ENCODE measurements around the gene SLC2A8.

Gene SLC2A8

DNA sequence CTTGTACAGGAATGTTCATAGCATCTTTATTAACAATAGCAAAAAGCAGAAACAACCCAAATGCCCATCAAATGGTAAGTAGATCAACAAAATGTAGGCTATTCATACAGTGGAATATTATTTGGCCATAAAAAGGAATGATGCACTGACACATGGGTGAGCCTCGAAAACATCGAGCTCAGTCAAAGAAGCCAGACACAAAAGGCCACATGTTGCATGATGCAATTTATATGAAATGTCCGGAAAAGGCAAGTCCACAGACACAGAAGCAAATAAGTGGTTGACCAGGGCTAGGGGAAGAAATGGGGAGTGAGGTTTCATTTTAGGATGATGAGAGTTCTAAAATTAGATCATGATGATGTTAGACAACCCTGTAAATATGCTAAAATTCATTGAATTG is 16.5 kb upstream of the SLC2A8 start:
- DNase-seq (ENCODE audit: low read depth, low spot score): no peak

DNA sequence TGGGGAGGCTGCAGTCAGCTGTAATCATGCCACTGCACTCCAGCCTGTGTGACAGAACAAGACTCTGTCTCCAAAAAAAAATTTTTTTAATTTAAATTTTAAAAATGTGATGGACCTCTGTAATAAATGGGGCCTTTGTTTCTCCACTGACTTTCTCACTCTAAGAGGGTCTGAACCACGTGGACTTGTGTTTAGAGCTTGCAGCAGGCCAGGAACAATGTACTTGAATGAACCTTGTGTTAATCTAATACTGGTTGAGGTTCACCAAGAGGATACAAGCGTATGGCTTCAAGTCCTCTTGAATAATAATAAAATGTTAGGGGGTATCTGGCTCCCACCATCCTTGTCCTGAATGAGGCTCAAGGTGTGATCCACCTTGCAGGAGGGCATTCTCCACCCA is 14.4 kb upstream of the SLC2A8 start:
- DNase-seq (ENCODE audit: low read depth, low spot score): no peak

DNA sequence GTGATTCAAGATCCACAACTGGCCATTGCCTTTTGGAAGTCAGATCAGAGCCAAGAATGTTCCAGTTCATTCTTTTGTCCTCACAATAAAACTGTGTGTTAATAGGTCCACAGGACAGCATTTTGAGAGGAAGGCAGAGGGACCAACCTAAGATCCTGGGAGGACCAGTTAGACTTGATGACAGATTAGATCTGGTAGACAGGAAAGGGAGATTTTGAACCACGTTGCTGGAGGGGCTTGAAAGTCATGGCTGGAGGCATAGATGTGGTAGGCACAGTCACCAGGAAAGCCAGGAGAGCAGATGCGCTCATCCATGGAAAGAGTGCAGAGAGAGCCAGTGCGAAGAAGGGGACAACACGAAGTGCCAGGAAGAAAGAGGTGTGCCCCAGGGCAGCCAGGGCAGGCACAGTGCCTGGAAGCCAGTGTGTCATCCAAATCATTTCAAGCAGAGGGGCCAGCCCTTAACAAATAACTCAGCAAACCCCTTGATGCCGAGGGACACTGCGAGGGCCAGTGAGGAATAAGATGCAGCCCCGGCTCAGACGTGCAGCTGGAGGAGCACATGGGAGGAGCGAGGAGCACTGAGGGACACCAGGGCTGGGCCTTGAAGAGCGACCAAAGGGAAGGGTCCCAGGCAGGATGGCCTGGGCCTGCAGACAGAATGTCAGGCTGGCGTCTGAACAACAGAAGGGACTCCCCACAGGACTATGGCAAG is 12.8 kb upstream of the SLC2A8 start:
- DNase-seq (ENCODE audit: low read depth, low spot score): no peak

GRCh38 chr9:127384901-127385300 is 12.1 kb upstream of the SLC2A8 start:
- no peak for DNase-seq (ENCODE audit: low read depth, low spot score)

DNA sequence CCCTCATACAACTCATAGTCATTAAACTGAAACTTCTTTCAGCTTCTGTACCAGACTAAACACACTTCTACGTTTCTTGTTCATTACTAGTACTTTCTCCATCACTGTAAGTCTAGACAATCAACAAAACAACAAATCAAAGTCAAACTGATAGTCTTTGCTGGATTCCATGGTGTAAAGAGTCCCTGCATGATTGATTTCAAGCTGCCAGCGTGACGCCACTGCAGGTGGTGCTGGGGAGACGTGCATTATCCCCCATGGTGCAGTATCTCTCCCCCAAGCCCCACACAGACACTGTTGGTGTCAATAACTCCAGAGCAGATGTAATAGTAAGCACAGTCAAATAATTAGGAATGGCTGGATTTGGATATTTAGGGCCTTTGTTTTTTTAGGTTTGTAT is 10.7 kb upstream of the SLC2A8 start:
- DNase-seq (ENCODE audit: low read depth, low spot score): no peak

- DNase-seq (ENCODE audit: low read depth, low spot score): no peak
These were observed 10.0 kb upstream of the SLC2A8 start for GRCh38 chr9:127386981-127387380.

DNA sequence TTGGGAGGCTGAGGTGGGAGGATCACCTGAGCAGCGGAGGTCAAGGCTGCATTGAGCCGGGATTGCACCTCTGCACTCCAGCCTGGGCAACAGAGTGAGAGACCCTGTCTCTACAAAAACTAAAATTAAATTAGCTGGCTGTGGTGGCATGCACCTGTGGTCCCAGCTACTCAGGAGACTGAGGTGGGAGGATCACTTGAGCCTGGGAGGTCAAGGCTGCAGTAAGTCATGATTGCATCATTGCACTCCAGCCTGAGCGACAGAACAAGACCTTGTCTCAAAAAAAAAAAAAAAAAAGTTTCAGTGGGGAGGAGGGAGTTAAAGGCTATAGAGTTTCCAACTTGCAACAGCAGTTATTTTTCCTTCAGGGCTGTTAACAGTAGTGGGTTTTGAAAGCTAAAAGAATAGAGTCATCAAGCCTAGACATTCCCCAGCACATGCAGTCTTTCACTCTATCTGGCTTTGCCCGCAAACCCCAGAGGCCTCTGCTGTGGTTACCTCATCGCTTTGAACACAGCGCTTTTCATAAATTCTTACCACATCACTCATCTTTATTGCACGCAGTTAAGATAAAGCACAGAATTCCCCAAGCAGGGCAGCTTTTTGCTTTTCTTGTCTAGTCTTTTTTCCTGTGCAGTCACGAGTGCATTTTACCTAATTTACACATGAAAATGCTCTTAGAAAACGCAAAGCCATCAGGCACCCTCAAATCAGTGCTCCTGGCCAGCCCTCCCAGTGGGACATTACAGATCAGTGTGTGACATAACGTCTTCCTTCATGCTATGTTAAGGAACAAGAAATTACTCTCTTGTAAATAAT is 8.7 kb upstream of the SLC2A8 start:
- peak; percentile 97 for DNase-seq (ENCODE audit: low read depth, low spot score)

DNA sequence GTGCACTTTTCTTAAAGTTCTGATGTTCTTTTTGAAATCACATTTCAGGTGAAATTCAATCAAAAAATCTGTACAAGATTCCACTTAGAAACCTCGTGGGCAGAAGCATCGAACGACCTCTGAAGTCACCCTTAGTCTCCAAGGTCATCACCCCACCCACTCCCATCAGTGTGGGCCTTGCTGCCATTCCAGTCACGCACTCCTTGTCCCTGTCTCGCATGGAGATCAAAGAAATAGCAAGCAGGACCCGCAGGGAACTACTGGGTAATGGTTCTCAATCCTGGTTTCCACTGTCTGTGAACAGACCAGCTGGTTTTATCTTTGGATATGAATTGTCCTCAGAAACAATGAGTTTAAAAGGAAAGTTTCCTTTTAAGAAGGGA is 8.1 kb upstream of the SLC2A8 start:
- peak; percentile 55 for DNase-seq (ENCODE audit: low read depth, low spot score)

- DNase-seq (ENCODE audit: low read depth, low spot score): no peak
These were observed 7.4 kb upstream of the SLC2A8 start for GRCh38 chr9:127389381-127390247.

DNA sequence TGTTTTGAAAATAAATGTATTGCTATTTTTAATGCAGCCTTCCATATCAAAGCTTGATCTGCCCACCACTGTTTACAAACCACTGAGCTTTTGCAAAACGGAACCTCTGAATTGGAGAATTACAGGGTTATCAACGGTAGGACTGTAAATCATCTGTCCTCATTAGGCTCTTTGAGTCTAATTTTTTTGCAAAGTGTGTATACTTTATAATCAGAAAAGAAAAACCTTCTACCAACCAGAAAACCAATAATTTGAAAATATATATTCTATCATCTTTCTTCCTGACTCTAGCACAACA is 6.8 kb upstream of the SLC2A8 start:
- no peak for DNase-seq (ENCODE audit: low read depth, low spot score)

DNA sequence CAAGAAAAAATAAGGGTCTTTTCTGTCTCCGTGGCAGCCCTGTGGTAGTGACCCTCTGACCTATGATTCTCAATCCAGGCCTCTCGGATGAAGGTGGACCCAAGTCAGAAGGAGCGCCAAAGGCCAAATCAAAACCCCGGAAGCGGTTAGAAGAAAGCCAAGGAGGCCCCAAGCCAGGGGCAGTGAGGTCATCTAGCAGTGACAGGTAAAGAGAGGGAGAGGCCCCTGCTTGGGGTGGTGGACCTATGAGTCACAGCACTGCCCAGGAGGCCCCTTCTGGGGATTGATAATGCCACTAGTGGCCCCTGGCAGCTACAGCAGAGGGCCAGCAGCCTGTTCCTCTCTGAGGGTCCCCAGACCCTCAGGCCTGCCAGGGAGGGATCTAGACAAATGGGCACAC is 6.4 kb upstream of the SLC2A8 start:
- peak; percentile 25 for DNase-seq (ENCODE audit: low read depth, low spot score)

- no peak for DNase-seq (ENCODE audit: low read depth, low spot score)
These were observed 4.8 kb upstream of the SLC2A8 start for GRCh38 chr9:127392166-127392565.

- no peak for DNase-seq (ENCODE audit: low read depth, low spot score)
These were observed 4.0 kb upstream of the SLC2A8 start for GRCh38 chr9:127392976-127393375.

DNA sequence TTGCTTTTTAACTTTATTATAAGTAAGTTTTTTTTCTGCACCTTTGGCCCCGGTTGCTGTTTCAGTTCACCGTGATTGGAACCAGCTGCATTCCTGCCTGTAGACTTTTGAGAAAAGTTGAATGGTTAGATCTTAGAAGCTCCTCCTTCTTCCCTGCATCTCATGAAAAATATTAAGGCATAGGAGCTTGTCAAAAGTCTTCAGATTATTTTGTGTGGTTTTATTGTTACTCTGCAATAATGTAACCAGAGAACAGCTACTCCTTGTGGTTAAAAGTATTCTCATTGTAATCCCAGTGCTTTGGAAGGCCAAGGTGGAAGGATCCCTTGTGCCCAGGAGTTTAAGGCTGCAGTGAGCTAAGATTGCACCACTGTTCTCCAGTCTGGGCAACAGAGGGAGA is 3.3 kb upstream of the SLC2A8 start:
- DNase-seq (ENCODE audit: low read depth, low spot score): peak; percentile 19

DNA sequence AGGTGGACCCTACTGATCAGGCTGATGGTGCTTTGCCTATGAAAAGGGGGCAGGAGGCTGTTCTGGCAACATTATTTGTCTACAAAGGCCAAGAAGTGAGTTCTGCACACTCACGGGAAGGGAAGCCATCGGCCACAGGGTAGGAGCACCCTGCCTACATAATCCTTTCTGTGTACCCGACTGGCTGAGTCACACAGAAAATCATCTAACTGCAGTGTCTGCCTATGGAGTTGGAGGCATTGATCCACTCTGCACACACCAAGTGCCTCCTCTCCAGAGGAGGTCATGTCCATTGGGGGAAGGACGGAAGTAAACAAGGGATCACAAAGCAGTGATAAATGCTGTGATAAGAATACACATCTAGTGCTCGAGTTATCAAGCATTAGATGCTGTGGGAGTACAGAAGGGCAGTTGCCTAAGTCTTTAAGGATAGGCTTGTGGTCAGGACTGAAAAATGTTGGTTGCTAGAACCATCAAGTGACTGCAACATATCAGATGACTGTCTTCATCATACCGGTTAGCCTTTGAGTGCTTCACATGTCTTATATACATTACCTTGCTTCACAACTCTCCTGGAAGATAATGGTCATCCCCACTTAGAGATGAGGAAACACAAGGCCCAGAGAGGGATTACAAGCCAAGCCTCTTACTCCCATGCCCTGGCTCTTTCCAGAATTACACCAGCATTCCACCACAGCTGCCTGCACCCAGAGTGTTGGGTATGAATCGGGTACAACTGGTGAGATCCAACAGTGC is 1.3 kb upstream of the SLC2A8 start:
- DNase-seq (ENCODE audit: low read depth, low spot score): no peak

GRCh38 chr9:127396253-127396807 is 639 bp upstream of the SLC2A8 start:
- no peak for DNase-seq (ENCODE audit: low read depth, low spot score)

DNA sequence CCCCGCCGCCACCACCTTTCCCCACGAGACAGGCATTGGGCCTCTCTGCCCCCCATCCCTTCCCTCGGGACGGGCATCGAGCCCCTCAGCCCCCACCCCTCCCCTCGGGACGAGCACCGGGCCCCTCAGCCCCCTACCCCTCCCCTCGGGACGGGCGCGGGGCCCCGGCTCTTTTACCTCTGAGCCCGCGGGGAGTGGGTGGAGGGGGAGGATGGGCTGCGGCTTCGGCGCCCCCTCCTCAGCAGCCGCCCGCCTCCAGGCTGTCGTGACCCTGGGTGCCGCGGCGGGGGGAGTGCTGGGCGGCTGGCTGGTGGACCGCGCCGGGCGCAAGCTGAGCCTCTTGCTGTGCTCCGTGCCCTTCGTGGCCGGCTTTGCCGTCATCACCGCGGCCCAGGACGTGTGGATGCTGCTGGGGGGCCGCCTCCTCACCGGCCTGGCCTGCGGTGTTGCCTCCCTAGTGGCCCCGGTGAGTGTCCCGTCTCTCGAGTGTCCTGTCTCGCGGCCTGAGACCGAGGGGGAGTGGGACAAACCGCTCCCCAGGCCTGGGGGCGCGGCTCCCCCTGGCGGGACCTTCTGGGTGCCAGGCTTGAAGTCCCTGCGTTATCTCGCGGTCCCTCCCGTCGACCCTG is 791 bp downstream of the SLC2A8 start:
- DNase-seq (ENCODE audit: low read depth, low spot score): peak; percentile 82

GRCh38 chr9:127398275-127398647 is 1.3 kb downstream of the SLC2A8 start:
- DNase-seq (ENCODE audit: low read depth, low spot score): no peak

GRCh38 chr9:127398715-127399400 is 1.9 kb downstream of the SLC2A8 start:
- DNase-seq (ENCODE audit: low read depth, low spot score): no peak

DNA sequence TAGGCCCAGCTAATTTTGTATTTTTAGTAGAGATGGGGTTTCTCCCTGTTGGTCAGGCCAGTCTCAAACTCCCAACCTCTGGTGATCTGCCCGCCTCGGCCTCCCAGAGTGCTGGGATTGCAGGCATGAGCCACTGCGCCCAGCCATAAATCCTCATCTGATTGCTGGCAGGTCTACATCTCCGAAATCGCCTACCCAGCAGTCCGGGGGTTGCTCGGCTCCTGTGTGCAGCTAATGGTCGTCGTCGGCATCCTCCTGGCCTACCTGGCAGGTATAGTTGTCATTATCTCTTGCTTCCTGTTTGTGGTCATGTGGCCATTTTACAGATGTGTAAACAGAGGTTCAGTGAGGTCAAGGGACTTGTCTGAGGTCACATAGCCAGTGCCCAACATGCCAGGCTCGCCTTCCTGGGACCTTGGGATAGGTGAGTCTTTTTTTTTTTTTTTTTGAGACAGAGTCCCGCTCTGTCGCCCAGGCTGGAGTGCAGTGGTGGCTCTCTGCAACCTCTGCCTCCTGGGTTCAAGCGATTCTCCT is 2.8 kb downstream of the SLC2A8 start:
- DNase-seq (ENCODE audit: low read depth, low spot score): no peak
